Stomach (tissue), 9 donors: ENCODE results near the gene ZNF169. TPM values are rescaled to one million over a fixed set of nuclear protein-coding genes. Genes with fewer than 3 reads are reported as not detected.
A peak's percentile ranks its signal among the peaks of the same experiment; 100 is the strongest.
"Not testable (repeated sequence)": the region's sequence is repeated elsewhere in the genome, so short reads cannot be mapped to it uniquely, and the experiment has no call there.

ENCODE experiments used
- DNase-seq, 2 donors: peaks; one replicate each; pipeline versions ENCODE4 v3.0.0 to v3.0.0-alpha.2; 2013 to 2019
- H3K27ac ChIP-seq, 5 donors: fragments of 200-600 bp in 4 of 5; sonication (generic) in 4 of 5; one replicate each; pipeline ENCODE4 v1.5.1; 2013 to 2019; ENCODE audit warnings: mild to moderate bottlenecking in 1 of 5, moderate library complexity in 1 of 5
- H3K27me3 ChIP-seq, 3 donors: fragments of 200-600 bp; sonication (generic); one replicate each; pipeline ENCODE4 v1.5.1; 2017 to 2019; ENCODE audit warnings: mixed run types in 1 of 3
- H3K36me3 ChIP-seq, 4 donors: fragments of 200-600 bp; sonication (generic); 1 replicate in 3 of 4; 2 replicates in 1 of 4; pipeline ENCODE4 v1.5.1; 2016 to 2019
- H3K4me1 ChIP-seq, 4 donors: fragments of 200-600 bp; sonication (generic); one replicate each; pipeline ENCODE4 v1.5.1; 2016 to 2019
- H3K4me3 ChIP-seq, 4 donors: fragments of 200-600 bp; sonication (generic) in 3 of 4; one replicate each; pipeline ENCODE4 v1.5.1; 2016 to 2019; ENCODE audit warnings: mild to moderate bottlenecking in 1 of 4
- H3K9me3 ChIP-seq, 4 donors: fragments of 200-600 bp; sonication (generic); one replicate each; pipeline ENCODE4 v1.5.1; 2016 to 2019
- EP300 ChIP-seq: sonication (generic); formaldehyde crosslinking; IDR thresholded peaks from one replicate; pipeline ENCODE4 v1.6.1; 2017; ENCODE audit warnings: antibody characterized with exemption
- POLR2A ChIP-seq, 4 donors: fragments of 450-650 bp; IDR thresholded peaks; one replicate each; pipeline ENCODE4 v1.6.1; 2016; ENCODE audit warnings: antibody characterized with exemption in 4 of 4, control low read depth in 2 of 4, mild to moderate bottlenecking in 1 of 4, moderate library complexity in 1 of 4
- POLR2AphosphoS5 ChIP-seq, 3 donors: sonication (generic); formaldehyde crosslinking; IDR thresholded peaks; one replicate each; pipeline ENCODE4 v1.6.1; 2016; ENCODE audit warnings: antibody characterized with exemption in 3 of 3
- WGBS, 5 donors: extraction: QIAGEN DNeasy Blood & Tissue Kit in 3 of 5; methylation state at CpG; one replicate each; pipeline versions ENCODE4 v1.1.5 to v1.1.7; 2013 to 2018; 5-methylcytosine and 5-hydroxymethylcytosine counted together
- intact Hi-C: fragments of 100-400 bp; cut with DNase I; formaldehyde crosslinking; loops from one replicate; pipeline ENCODE4 v1.15.1; 2023; ENCODE audit warnings: low total_unique reads
- polyA plus RNA-seq, 3 donors: library from polyadenylated mRNA; stranded (reverse); fragments of 200-250 nt; gene quantifications; one replicate each; pipeline ENCODE4 v1.2.3, GENCODE V29; 2013
- total RNA-seq, 5 donors: library from RNA; depleted of rRNA; stranded (reverse); fragments of >200 nt; gene quantifications; one replicate each; pipeline versions ENCODE4 v1.1.0 to v1.2.3, GENCODE V29; 2014 to 2016
- TF ChIP-seq, protein P1 (sequence below), 7 experiments: fragments of 450-650 bp in 4 of 7; fragments of 200-600 bp in 3 of 7; sonication (generic) in 3 of 7; IDR thresholded peaks; one replicate each; pipeline ENCODE4 v1.5.1; 2016 to 2019; ENCODE audit warnings: antibody characterized with exemption in 7 of 7, control low read depth in 2 of 7, mild to moderate bottlenecking in 1 of 7
- donor health status: healthy with polysubstance abuse.
- donor health status: Bipolar disorder and iron deficiency.
- donor health status: healthy.

ZNF169 gene
- total and polyA plus RNA-seq, 8 donors = 0.93 to 13.2 (median 3.1) TPM

DNA sequence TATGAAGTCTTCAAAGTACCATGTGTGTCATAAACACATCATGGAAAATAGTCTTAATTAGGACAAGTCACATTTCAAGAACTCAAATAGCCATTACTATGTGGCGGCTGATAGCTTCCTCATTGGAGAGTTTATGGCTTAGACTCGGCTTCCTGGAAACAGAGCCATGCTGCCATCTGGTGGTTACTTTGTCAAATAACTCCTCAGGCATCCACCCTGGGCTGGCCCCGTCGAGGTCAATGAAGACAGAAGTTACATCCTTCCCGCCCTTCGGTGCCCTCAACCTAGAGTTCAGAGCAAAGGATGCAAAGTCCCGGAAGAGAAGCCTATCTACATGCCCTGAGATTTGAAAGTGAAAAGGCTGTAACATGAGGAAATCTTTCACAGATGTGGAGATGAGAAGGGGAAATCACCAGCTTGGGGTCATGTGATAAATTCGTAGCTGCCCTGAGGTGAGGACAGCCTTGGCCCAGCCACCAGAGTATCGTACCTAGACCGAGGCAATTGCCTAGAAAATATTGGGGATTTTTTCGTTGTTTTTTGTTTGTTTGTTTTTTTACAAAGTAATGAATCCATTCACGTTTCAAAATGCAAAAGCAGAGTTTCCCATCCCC, 45.5 kb upstream of the ZNF169 start:
- H3K4me1 ChIP-seq = peaks cover 0 to 9% (median 2%) of the 10 kb centered on the region in 4 donors
- no peaks in the 10 kb centered on the region for H3K36me3 ChIP-seq
- peaks cover 0 to 6% (median 0%) of the 10 kb centered on the region in 4 donors for H3K9me3 ChIP-seq
- TF ChIP-seq POLR2AphosphoS5 (IDR thresholded peaks at IDR 0.05) = peak in 1 of 3 donors; percentile 68
- TF ChIP-seq, protein P1, sequence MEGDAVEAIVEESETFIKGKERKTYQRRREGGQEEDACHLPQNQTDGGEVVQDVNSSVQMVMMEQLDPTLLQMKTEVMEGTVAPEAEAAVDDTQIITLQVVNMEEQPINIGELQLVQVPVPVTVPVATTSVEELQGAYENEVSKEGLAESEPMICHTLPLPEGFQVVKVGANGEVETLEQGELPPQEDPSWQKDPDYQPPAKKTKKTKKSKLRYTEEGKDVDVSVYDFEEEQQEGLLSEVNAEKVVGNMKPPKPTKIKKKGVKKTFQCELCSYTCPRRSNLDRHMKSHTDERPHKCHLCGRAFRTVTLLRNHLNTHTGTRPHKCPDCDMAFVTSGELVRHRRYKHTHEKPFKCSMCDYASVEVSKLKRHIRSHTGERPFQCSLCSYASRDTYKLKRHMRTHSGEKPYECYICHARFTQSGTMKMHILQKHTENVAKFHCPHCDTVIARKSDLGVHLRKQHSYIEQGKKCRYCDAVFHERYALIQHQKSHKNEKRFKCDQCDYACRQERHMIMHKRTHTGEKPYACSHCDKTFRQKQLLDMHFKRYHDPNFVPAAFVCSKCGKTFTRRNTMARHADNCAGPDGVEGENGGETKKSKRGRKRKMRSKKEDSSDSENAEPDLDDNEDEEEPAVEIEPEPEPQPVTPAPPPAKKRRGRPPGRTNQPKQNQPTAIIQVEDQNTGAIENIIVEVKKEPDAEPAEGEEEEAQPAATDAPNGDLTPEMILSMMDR (IDR thresholded peaks at IDR 0.05) = peak in 5 of 7 experiments; percentile 65 to 90 (median 87)
- TF ChIP-seq EP300 = no peak
- 9 to 16% (median 12%) methylated on average over 9 to 12 of the region's 12 CpGs for WGBS, 5 donors
- peak; percentile 77 to 94 for DNase-seq
- intact Hi-C loops = loop anchor here (5.0 kb wide), 1 partner anchor 151 kb away; no protein-coding TSS in a partner anchor
- peaks cover 0 to 6% (median 0%) of the 10 kb centered on the region in 3 donors for H3K27me3 ChIP-seq
- H3K4me3 ChIP-seq = no peak overlapping the region
- H3K27ac ChIP-seq = no peak overlapping the region

DNA sequence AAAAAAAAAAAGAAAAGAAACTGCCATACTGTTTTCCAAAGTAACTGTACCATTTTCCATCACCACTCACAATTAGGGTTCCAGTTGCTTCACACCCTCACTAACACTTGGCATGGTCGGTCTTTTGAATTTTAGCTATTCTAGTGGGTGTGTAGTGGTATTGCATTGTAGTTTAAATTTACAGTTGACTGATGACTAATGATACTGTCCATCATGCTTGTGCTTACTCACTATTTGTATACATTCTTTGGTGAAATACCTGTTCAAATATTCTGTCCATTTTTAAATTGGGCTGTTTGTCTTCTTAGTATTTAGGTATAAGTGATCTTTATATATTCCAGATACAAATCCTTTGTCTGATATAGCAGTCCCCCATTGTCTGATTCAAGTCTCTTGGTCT, 36.2 kb upstream of the ZNF169 start:
- Histone ChIP-seq H3K4me1 (no peaks in the 10 kb centered on the region), H3K36me3 (no peaks in the 10 kb centered on the region), H3K27ac (no peak overlapping the region), H3K27me3 (no peaks in the 10 kb centered on the region), H3K4me3 (no peak overlapping the region), H3K9me3 (peaks cover 0 to 12% (median 10%) of the 10 kb centered on the region in 4 donors)
- intact Hi-C loops = no loop called here
- 67 to 79% (median 73%) methylated on average over 1 of the region's 1 CpG for WGBS, 5 donors
- DNase-seq = no peak
- TF ChIP-seq EP300 (no peak), POLR2A (IDR thresholded peaks at IDR 0.05) (no peak), POLR2AphosphoS5 (IDR thresholded peaks at IDR 0.05) (no peak)
- TF ChIP-seq, protein P1 (IDR thresholded peaks at IDR 0.05) = no peak

DNA sequence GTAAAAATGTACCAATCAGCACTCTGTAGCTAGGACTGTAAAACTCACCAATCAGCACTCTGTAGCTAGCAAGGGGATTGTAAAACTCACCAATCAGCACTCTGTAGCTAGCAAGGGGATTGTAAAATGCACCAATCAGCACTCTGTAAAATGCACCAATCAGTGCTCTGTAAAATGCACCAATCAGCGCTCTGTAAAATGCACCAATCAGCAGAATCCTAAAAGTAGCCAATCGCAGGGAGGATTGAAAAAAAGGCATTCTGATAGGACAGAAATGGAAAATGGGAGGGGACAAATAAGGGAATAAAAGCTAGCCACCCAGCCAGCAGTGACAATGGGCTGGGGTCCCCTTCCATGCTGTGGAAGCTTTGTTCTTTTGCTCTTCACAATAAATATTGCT, 33.7 kb upstream of the ZNF169 start:
- H3K4me1 ChIP-seq, DNase-seq, H3K36me3 ChIP-seq, H3K27ac ChIP-seq, intact Hi-C loops, H3K27me3 ChIP-seq, H3K4me3 ChIP-seq: not testable (repeated sequence)
- WGBS, 5 donors = 86 to 100% (median 95%) methylated on average over 2 of the region's 2 CpGs
- peaks cover 0 to 29% (median 21%) of the 10 kb centered on the region in 4 donors for H3K9me3 ChIP-seq

DNA sequence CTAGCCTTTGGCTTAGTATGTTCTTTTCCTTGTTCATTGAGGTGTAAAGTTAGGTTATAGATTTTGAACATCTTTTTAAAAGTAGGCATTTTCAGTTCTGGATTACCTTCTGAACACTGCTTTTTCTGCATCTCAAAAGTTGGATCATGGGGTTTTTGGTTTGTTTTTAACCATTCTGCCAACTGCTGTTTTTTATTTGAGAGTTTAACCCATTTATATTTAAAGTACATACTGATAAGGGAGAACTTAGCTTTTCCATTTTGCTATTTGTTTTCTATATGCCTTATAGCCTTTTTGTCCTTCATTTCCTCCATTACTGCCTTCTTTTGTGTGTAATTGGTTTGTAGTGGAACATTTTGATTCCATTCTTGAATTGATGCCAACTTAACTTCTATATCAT, 30.5 kb upstream of the ZNF169 start:
- TF ChIP-seq POLR2A (IDR thresholded peaks at IDR 0.05) (no peak), POLR2AphosphoS5 (IDR thresholded peaks at IDR 0.05) (no peak), EP300 (no peak)
- TF ChIP-seq, protein P1 (IDR thresholded peaks at IDR 0.05) = no peak
- H3K9me3 ChIP-seq = peaks cover 0 to 29% (median 21%) of the 10 kb centered on the region in 4 donors
- H3K27ac ChIP-seq = no peak overlapping the region
- DNase-seq = no peak
- H3K4me1 ChIP-seq = no peaks in the 10 kb centered on the region
- H3K36me3 ChIP-seq = no peaks in the 10 kb centered on the region
- intact Hi-C loops = no loop called here
- peaks cover 0 to 5% (median 0%) of the 10 kb centered on the region in 3 donors for H3K27me3 ChIP-seq
- no peak overlapping the region for H3K4me3 ChIP-seq

DNA sequence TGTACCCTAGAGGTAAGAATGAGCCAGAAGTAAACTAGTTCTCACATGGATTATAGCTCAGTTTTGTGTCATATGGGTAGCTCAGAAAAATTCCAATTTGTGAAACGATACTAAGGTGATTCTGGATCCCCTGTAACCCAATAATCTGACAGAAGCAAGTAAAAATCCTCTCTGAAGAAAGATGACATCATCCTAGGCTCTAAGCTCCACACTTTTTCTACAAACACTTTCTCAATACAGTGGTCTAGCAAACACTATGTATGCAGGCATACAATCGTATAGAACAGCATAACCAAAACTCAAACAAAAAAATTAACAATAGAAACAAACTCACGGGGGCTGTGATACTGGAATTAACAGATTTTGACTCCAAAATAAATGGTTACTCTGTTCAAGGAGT, 26.7 kb upstream of the ZNF169 start:
- Histone ChIP-seq H3K9me3 (peaks cover 0 to 18% (median 11%) of the 10 kb centered on the region in 4 donors), H3K27me3 (peaks cover 0 to 5% (median 0%) of the 10 kb centered on the region in 3 donors), H3K36me3 (no peaks in the 10 kb centered on the region), H3K27ac (no peak overlapping the region), H3K4me3 (no peak overlapping the region), H3K4me1 (no peaks in the 10 kb centered on the region)
- WGBS, 5 donors = 73 to 87% (median 79%) methylated on average over 3 of the region's 3 CpGs
- DNase-seq = no peak
- TF ChIP-seq, protein P1 (IDR thresholded peaks at IDR 0.05) = no peak
- TF ChIP-seq POLR2AphosphoS5 (IDR thresholded peaks at IDR 0.05) = no peak
- TF ChIP-seq POLR2A (IDR thresholded peaks at IDR 0.05) = no peak
- no peak for TF ChIP-seq EP300
- intact Hi-C loops = no loop called here

DNA sequence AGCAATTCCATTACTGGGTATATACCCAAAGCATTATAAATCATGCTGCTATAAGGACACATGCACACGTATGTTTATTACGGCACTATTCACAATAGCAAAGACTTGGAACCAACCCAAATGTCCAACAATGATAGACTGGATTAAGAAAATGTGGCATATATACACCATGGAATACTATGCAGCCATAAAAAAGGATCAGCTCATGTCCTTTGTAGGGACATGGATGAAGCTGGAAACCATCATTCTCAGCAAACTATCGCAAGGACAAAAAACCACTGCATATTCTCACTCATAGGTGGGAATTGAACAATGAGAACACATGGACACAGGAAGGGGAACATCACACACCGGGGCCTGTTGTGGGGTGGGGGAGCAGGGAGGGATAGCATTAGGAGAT, 18.0 kb upstream of the ZNF169 start:
- H3K9me3 ChIP-seq, H3K36me3 ChIP-seq, H3K27ac ChIP-seq, intact Hi-C loops, H3K4me3 ChIP-seq, DNase-seq, H3K27me3 ChIP-seq, H3K4me1 ChIP-seq: not testable (repeated sequence)
- 91 to 98% (median 94%) methylated on average over 4 of the region's 4 CpGs for WGBS, 5 donors
